Astrocyte (in vitro differentiated cells and primary cell): Measurements from ENCODE around the gene AIFM1. TPM values are rescaled to one million over a fixed set of nuclear protein-coding genes. Genes with fewer than 3 reads are reported as not detected.

Source experiments
- DNase-seq: peaks from one replicate; pipeline ENCODE4 v3.0.0-alpha.2; 2010; ENCODE audit warnings: low read depth
- FAIRE-seq: peaks from 2 replicates; lab custom pipeline; 2011; peaks lifted over from hg19 to GRCh38; lab: Jason Lieb, UNC
- H2AFZ ChIP-seq: 2 replicates; pipeline ENCODE4 v1.6.0; 2012; ENCODE audit warnings: low read depth, low read length, inconsistent platforms
- H3K27ac ChIP-seq: 2 replicates; pipeline ENCODE4 v1.5.1; 2011; ENCODE audit warnings: low read depth, low read length, inconsistent platforms
- H3K27me3 ChIP-seq: 2 replicates; pipeline ENCODE4 v1.6.0; 2011; ENCODE audit warnings: low read length, inconsistent platforms; ENCODE audit not compliant: insufficient read depth
- H3K36me3 ChIP-seq: 2 replicates; pipeline ENCODE4 v1.5.1; 2011; ENCODE audit warnings: low read length, inconsistent platforms; ENCODE audit not compliant: insufficient read depth
- H3K4me1 ChIP-seq: 2 replicates; pipeline ENCODE4 v1.5.1; 2011; ENCODE audit warnings: low read length, inconsistent platforms; ENCODE audit not compliant: insufficient read depth
- H3K4me2 ChIP-seq: 2 replicates; pipeline ENCODE4 v1.6.0; 2012; ENCODE audit warnings: low read length, inconsistent platforms
- H3K4me3 ChIP-seq: 2 replicates; pipeline ENCODE4 v1.5.1; 2011; ENCODE audit warnings: low read depth, mild to moderate bottlenecking, low read length, inconsistent platforms; ENCODE audit not compliant: insufficient read depth
- H3K79me2 ChIP-seq: 2 replicates; pipeline ENCODE4 v1.6.0; 2012; ENCODE audit warnings: mild to moderate bottlenecking, low read length, inconsistent platforms; ENCODE audit not compliant: insufficient read depth
- H3K9ac ChIP-seq: 2 replicates; pipeline ENCODE4 v1.6.0; 2012; ENCODE audit warnings: mild to moderate bottlenecking, low read length, inconsistent platforms
- H3K9me3 ChIP-seq: 2 replicates; pipeline ENCODE4 v1.5.1; 2012; ENCODE audit warnings: low read depth, mild to moderate bottlenecking, low read length, inconsistent platforms; ENCODE audit not compliant: insufficient read depth
- H4K20me1 ChIP-seq: 2 replicates; pipeline ENCODE4 v1.6.0; 2012; ENCODE audit warnings: low read length, inconsistent platforms; ENCODE audit not compliant: insufficient read depth
- H3K27ac Mint-ChIP-seq: one replicate; pipeline ENCODE4 v1.8.0; 2021; ENCODE audit warnings: mild to moderate bottlenecking, mixed read lengths; ENCODE audit not compliant: unreplicated experiment
- H3K27me3 Mint-ChIP-seq: one replicate; pipeline ENCODE4 v1.8.0; 2021; ENCODE audit warnings: low read depth, mixed read lengths; ENCODE audit not compliant: unreplicated experiment
- H3K36me3 Mint-ChIP-seq: one replicate; pipeline ENCODE4 v1.8.0; 2021; ENCODE audit warnings: low read depth, mixed read lengths; ENCODE audit not compliant: unreplicated experiment
- H3K4me1 Mint-ChIP-seq: one replicate; pipeline ENCODE4 v1.8.0; 2021; ENCODE audit warnings: low read depth, mixed read lengths; ENCODE audit not compliant: unreplicated experiment
- H3K4me3 Mint-ChIP-seq: one replicate; pipeline ENCODE4 v1.8.0; 2021; ENCODE audit warnings: mild to moderate bottlenecking, moderate library complexity, mixed read lengths; ENCODE audit not compliant: unreplicated experiment
- H3K9me3 Mint-ChIP-seq: one replicate; pipeline ENCODE4 v1.8.0; 2021; ENCODE audit warnings: mild to moderate bottlenecking, mixed read lengths; ENCODE audit not compliant: unreplicated experiment
- CTCF ChIP-seq: IDR thresholded peaks from 2 replicates; pipeline ENCODE4 v1.5.1; 2011; ENCODE audit warnings: low read depth, mild to moderate bottlenecking, inconsistent platforms, low read length, moderate library complexity; ENCODE audit not compliant: insufficient read depth
- EZH2 ChIP-seq: IDR thresholded peaks from 2 replicates; pipeline ENCODE4 v1.6.1; 2012; ENCODE audit warnings: mild to moderate bottlenecking, low read length, inconsistent platforms; ENCODE audit not compliant: insufficient read depth
- total RNA-seq: library from RNA; stranded (reverse); gene quantifications from 2 replicates; pipeline ENCODE4 v1.2.1, GENCODE V29; 2021

Gene AIFM1
- total RNA-seq, 1 donor from 2014 or later = 38.1 TPM

GRCh38 chrX:130147631-130148030 is 18.0 kb downstream of the AIFM1 start:
- Histone ChIP-seq H3K27ac (no peak overlapping the region), H3K36me3 (peaks cover 8% of the 10 kb centered on the region), H3K4me2 (no peak overlapping the region), H3K27me3 (no peaks in the 10 kb centered on the region), H3K9me3 (no peaks in the 10 kb centered on the region), H4K20me1 (no peaks in the 10 kb centered on the region), H3K9ac (no peak overlapping the region), H3K4me3 (no peak overlapping the region), H3K79me2 (no peaks in the 10 kb centered on the region), H3K4me1 (no peaks in the 10 kb centered on the region), H2AFZ (no peak overlapping the region)
- Mint-ChIP-seq H3K27ac (no peak overlapping the region), H3K9me3 (no peaks in the 10 kb centered on the region), H3K4me3 (no peak overlapping the region), H3K27me3 (no peaks in the 10 kb centered on the region), H3K4me1 (peaks cover 2% of the 10 kb centered on the region), H3K36me3 (peaks cover 10% of the 10 kb centered on the region)
- no peak for TF ChIP-seq CTCF
- TF ChIP-seq EZH2 = no peak
- FAIRE-seq (peak; percentile 20), DNase-seq (no peak)

- Histone ChIP-seq H3K4me1 (no peaks in the 10 kb centered on the region), H3K9ac (no peak overlapping the region), H3K27me3 (no peaks in the 10 kb centered on the region), H3K4me3 (no peak overlapping the region), H3K9me3 (no peaks in the 10 kb centered on the region), H3K36me3 (peaks cover 8% of the 10 kb centered on the region), H3K27ac (no peak overlapping the region), H3K4me2 (no peak overlapping the region), H3K79me2 (no peaks in the 10 kb centered on the region), H2AFZ (no peak overlapping the region), H4K20me1 (no peaks in the 10 kb centered on the region)
- Mint-ChIP-seq H3K36me3 (peaks cover 10% of the 10 kb centered on the region), H3K9me3 (no peaks in the 10 kb centered on the region), H3K27me3 (no peaks in the 10 kb centered on the region), H3K4me3 (no peak overlapping the region), H3K4me1 (peaks cover 4% of the 10 kb centered on the region), H3K27ac (no peak overlapping the region)
- FAIRE-seq (peak; percentile 9), DNase-seq (no peak)
- no peak for TF ChIP-seq EZH2
- no peak for TF ChIP-seq CTCF
These were observed 20.5 kb downstream of the AIFM1 start for GRCh38 chrX:130145123-130145522.

GRCh38 chrX:130144509-130144908 is 21.1 kb downstream of the AIFM1 start:
- Histone ChIP-seq H3K4me1 (no peaks in the 10 kb centered on the region), H3K4me2 (no peak overlapping the region), H3K9ac (no peak overlapping the region), H3K27ac (no peak overlapping the region), H4K20me1 (no peaks in the 10 kb centered on the region), H3K4me3 (no peak overlapping the region), H3K79me2 (no peaks in the 10 kb centered on the region), H3K27me3 (no peaks in the 10 kb centered on the region), H3K36me3 (peaks cover 8% of the 10 kb centered on the region), H3K9me3 (no peaks in the 10 kb centered on the region), H2AFZ (no peak overlapping the region)
- DNase-seq (peak; percentile 33), FAIRE-seq (no peak)
- no peak for TF ChIP-seq CTCF
- no peak for TF ChIP-seq EZH2
- H3K4me1 Mint-ChIP-seq = peaks cover 5% of the 10 kb centered on the region
- no peaks in the 10 kb centered on the region for H3K27me3 Mint-ChIP-seq
- no peaks in the 10 kb centered on the region for H3K9me3 Mint-ChIP-seq
- H3K27ac Mint-ChIP-seq = no peak overlapping the region
- H3K36me3 Mint-ChIP-seq = peaks cover 10% of the 10 kb centered on the region
- H3K4me3 Mint-ChIP-seq = no peak overlapping the region
